GM12874 (cell line): ENCODE data around the gene RGL4.

ENCODE experiments used
- CTCF ChIP-seq: IDR thresholded peaks from 2 replicates; pipeline ENCODE4 v1.5.1; 2011; ENCODE audit warnings: low read depth, mild to moderate bottlenecking, control low read depth, low read length, moderate library complexity; ENCODE audit not compliant: insufficient read depth

Gene RGL4

GRCh38 chr22:23722724-23723123 lies 31.9 kb downstream of the RGL4 start:
- TF ChIP-seq CTCF = no peak

- no peak for TF ChIP-seq CTCF
Observed at GRCh38 chr22:23737696-23738095, 46.9 kb downstream of the RGL4 start.

- no peak for TF ChIP-seq CTCF
Observed at GRCh38 chr22:23742505-23743264, 51.9 kb downstream of the RGL4 start.

DNA sequence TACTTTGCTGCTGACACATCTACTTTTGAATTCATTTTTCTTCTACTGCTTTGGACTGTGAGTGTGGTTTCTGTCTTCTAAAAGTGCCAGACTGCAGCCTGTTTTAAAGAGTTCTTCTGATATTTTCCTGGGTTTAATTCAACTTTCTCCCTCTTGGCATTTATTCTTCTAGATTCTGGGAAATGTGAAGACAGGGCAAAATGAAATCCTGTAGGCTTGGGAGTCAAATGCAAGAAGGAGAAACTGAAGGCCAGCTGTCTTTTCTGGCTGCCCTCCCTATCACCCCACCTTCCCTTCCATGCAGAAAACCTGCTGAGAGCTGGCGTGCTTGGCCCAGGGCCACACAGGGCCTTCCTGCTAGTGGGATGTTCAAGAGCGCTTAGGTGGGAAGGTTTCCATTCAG lies 52.5 kb downstream of the RGL4 start:
- no peak for TF ChIP-seq CTCF

- no peak for TF ChIP-seq CTCF
Observed at GRCh38 chr22:23744001-23744400, 53.2 kb downstream of the RGL4 start.

DNA sequence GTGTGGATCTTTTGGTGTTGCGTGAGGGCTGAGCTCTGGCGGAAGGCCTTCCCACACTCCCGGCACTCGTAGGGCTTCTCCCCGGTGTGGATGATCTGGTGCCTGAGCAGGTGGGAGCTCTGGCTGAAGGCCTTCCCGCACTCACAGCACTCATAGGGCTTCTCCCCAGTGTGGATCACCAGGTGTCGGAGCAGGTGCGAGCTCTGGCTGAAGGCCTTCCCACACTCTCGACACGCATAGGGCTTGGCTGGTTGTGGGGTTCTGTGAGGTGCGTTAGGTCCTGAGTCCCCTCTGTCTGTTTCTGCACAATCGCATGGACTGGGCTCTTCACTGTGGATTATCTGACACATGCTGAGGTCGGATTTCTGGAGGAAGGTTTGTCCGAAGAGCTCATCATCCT lies 53.7 kb downstream of the RGL4 start:
- TF ChIP-seq CTCF = no peak

- TF ChIP-seq CTCF = no peak
Observed at GRCh38 chr22:23745791-23746190, 55.0 kb downstream of the RGL4 start.
